DOHH2 (cell line): Measurements from ENCODE around the gene PHF20.

Experiments used
- EZH2phosphoT487 ChIP-seq: fragments of 200-600 bp; sonication (generic); IDR thresholded peaks from 2 replicates; pipeline ENCODE4 v1.6.1; 2017; ENCODE audit warnings: borderline replicate concordance, mild to moderate bottlenecking, antibody characterized with exemption, low read length, moderate library complexity, mixed read lengths
- TF ChIP-seq, protein P1 (sequence below): fragments of 200-600 bp; sonication (generic); IDR thresholded peaks from one replicate; pipeline ENCODE4 v1.5.1; 2014; ENCODE audit warnings: antibody characterized with exemption, mild to moderate bottlenecking, low read depth, low read length; ENCODE audit not compliant: poor library complexity, severe bottlenecking

- TF ChIP-seq, protein P1, sequence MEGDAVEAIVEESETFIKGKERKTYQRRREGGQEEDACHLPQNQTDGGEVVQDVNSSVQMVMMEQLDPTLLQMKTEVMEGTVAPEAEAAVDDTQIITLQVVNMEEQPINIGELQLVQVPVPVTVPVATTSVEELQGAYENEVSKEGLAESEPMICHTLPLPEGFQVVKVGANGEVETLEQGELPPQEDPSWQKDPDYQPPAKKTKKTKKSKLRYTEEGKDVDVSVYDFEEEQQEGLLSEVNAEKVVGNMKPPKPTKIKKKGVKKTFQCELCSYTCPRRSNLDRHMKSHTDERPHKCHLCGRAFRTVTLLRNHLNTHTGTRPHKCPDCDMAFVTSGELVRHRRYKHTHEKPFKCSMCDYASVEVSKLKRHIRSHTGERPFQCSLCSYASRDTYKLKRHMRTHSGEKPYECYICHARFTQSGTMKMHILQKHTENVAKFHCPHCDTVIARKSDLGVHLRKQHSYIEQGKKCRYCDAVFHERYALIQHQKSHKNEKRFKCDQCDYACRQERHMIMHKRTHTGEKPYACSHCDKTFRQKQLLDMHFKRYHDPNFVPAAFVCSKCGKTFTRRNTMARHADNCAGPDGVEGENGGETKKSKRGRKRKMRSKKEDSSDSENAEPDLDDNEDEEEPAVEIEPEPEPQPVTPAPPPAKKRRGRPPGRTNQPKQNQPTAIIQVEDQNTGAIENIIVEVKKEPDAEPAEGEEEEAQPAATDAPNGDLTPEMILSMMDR: no peak
- no peak for TF ChIP-seq EZH2phosphoT487
Observed at GRCh38 chr20:35842361-35842760, 70.5 kb downstream of the PHF20 start.
